Measurements from ENCODE around the gene OSBP2. TPM values are rescaled to one million over a fixed set of nuclear protein-coding genes. Genes with fewer than 3 reads are reported as not detected.

The OSBP2 gene
- total RNA-seq, 6 experiments from 2014 or later, result 0.31 to 3.4 (median 0.93) TPM

DNA sequence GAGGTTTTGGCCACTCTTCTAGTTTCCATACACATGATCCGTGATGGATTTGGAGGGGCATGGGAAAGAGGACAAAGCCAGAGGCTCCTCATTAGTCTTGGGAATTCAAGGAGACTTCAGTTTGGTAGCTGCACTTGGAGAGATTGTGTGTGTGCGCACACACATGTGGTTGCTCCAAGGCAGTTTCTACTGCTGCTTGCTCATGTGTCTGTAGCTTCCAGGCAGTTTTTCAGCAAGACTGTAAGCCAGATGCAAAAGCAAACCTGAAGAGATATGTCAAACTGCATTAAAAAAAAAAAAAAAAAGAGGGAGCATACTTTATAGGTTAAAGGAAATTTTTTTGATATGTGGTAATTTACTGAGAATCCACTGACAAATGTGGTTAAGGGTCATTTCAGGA, 95.7 kb downstream of the OSBP2 start:
- H3K4me3 ChIP-seq, result no peak overlapping the region
- no peaks in the 10 kb centered on the region for H3K27me3 ChIP-seq
- 100% methylated on average over 1 of the region's 2 CpGs for WGBS (ENCODE audit: insufficient coverage, low coverage, low lambda C conversion rate, missing lambda C conversion rate)
- H3K27ac ChIP-seq, result no peak overlapping the region
- no peak for TF ChIP-seq POLR2A (IDR thresholded peaks at IDR 0.05)
- TF ChIP-seq, protein P1, sequence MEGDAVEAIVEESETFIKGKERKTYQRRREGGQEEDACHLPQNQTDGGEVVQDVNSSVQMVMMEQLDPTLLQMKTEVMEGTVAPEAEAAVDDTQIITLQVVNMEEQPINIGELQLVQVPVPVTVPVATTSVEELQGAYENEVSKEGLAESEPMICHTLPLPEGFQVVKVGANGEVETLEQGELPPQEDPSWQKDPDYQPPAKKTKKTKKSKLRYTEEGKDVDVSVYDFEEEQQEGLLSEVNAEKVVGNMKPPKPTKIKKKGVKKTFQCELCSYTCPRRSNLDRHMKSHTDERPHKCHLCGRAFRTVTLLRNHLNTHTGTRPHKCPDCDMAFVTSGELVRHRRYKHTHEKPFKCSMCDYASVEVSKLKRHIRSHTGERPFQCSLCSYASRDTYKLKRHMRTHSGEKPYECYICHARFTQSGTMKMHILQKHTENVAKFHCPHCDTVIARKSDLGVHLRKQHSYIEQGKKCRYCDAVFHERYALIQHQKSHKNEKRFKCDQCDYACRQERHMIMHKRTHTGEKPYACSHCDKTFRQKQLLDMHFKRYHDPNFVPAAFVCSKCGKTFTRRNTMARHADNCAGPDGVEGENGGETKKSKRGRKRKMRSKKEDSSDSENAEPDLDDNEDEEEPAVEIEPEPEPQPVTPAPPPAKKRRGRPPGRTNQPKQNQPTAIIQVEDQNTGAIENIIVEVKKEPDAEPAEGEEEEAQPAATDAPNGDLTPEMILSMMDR (IDR thresholded peaks at IDR 0.05), result no peak
- DNase-seq (no peak), ATAC-seq (no peak)
- H3K36me3 ChIP-seq, result no peaks in the 10 kb centered on the region
- intact Hi-C loops (cut with DNase I), result no loop called here
- no peaks in the 10 kb centered on the region for H3K4me1 ChIP-seq
- H3K9me3 ChIP-seq, result no peaks in the 10 kb centered on the region

DNA sequence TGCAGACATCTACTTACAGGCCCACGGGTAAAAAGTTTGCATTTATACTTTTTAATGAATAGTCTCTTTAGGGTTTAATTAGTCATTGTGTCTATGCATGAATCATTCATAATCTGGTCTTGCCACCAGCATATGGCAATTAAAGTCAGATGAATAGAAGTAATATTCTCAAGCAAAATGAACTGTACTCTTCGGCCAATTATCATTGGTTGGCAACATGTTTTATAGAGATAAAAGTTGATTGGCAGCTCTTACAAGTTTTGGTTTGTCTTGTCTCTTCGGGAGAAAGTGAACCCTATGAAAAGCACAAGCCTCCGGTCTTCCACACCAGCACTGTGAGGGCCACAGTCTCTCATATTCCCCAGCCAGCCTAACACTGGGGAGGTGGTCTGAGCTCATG, 97.8 kb downstream of the OSBP2 start:
- no peaks in the 10 kb centered on the region for H3K36me3 ChIP-seq
- no peak overlapping the region for H3K27ac ChIP-seq
- H3K9me3 ChIP-seq, result no peaks in the 10 kb centered on the region
- DNase-seq, result no peak
- H3K27me3 ChIP-seq, result no peaks in the 10 kb centered on the region
- TF ChIP-seq POLR2A (IDR thresholded peaks at IDR 0.05), result no peak
- TF ChIP-seq, protein P1 (IDR thresholded peaks at IDR 0.05), result no peak
- 82% methylated on average over 4 of the region's 4 CpGs for WGBS (ENCODE audit: insufficient coverage, low coverage, low lambda C conversion rate, missing lambda C conversion rate)
- no peak overlapping the region for H3K4me3 ChIP-seq
- intact Hi-C loops (cut with DNase I), result no loop called here
- no peak for ATAC-seq
- H3K4me1 ChIP-seq, result no peaks in the 10 kb centered on the region

DNA sequence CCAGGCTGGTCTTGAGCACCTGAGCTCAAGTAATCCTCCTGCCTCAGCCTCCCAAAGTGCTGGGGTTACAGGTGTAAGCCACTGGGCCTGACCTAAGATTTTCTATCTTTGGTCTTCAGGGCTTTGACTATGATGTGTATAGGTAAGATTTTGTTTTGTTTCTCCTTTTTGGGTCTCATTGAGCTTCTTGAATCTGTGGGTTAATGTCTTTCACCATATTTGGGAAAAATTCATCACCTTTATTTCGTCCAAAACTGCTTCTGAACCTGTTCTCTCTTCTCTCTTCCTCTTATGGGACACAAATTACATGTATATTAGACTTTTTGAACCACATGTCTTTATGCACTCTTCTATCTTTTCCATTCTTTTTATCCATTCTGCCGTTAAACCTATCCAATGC, 100.4 kb downstream of the OSBP2 start:
- Histone ChIP-seq H3K36me3 (no peaks in the 10 kb centered on the region), H3K27me3 (no peaks in the 10 kb centered on the region), H3K27ac (no peak overlapping the region), H3K9me3 (no peaks in the 10 kb centered on the region), H3K4me3 (no peak overlapping the region), H3K4me1 (no peaks in the 10 kb centered on the region)
- TF ChIP-seq POLR2A (IDR thresholded peaks at IDR 0.05), result no peak
- TF ChIP-seq, protein P1 (IDR thresholded peaks at IDR 0.05), result no peak
- intact Hi-C loops (cut with DNase I), result no loop called here
- DNase-seq, result no peak
- WGBS (ENCODE audit: insufficient coverage, low coverage, low lambda C conversion rate, missing lambda C conversion rate), result 63% methylated on average over 2 of the region's 2 CpGs
- no peak for ATAC-seq

DNA sequence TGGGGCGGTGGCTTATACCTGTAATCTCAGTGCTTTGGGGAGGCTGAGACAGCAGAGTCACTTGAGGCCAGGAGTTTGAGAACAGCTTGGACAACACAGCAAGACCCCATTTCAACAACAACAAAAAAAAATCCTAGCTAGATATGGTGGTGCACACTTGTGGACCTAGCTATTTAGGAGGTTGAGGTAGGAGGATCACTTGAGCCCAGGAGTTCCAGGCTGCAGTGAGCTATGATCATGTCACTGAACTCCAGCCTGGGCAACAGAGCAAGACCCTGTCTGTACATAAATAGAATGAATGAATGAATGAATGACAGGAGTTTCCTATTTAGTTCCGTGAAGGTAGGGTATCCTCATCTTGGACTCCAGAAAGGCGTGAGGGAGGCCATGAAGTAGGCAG, 107.0 kb downstream of the OSBP2 start:
- Histone ChIP-seq H3K9me3 (no peaks in the 10 kb centered on the region), H3K4me3 (no peak overlapping the region), H3K4me1 (peaks cover 0 to 8% (median 0%) of the 10 kb centered on the region in 4 donors), H3K27ac (no peak overlapping the region), H3K36me3 (no peaks in the 10 kb centered on the region), H3K27me3 (no peaks in the 10 kb centered on the region)
- no peak for ATAC-seq
- DNase-seq, result no peak
- TF ChIP-seq, protein P1 (IDR thresholded peaks at IDR 0.05), result no peak
- no peak for TF ChIP-seq POLR2A (IDR thresholded peaks at IDR 0.05)
- intact Hi-C loops (cut with DNase I), result no loop called here
- WGBS (ENCODE audit: insufficient coverage, low coverage, low lambda C conversion rate, missing lambda C conversion rate), result 75% methylated on average over 1 of the region's 3 CpGs

Data from right lobe of liver (tissue), 6 donors.